Adrenal gland (tissue), 12 donors: Measurements from ENCODE around the gene SLC4A9. TPM values are rescaled to one million over a fixed set of nuclear protein-coding genes. Genes with fewer than 3 reads are reported as not detected.
A peak's percentile ranks its signal among the peaks of the same experiment; 100 is the strongest.
"Not testable (repeated sequence)": the region's sequence is repeated elsewhere in the genome, so short reads cannot be mapped to it uniquely, and the experiment has no call there.

ENCODE experiments used
- DNase-seq, 7 donors: peaks; one replicate each; pipeline ENCODE4 v3.0.0-alpha.2; 2019 to 2020
- H3K27ac ChIP-seq, 5 donors: fragments of 200-600 bp; sonication (generic) in 4 of 5; 1 replicate in 3 of 5; 2 replicates in 2 of 5; pipeline versions ENCODE4 v1.5.1 to v1.8.0; 2016 to 2020; ENCODE audit warnings: mild to moderate bottlenecking in 1 of 5
- H3K27me3 ChIP-seq: fragments of 200-600 bp; 2 replicates; pipeline ENCODE4 v1.8.0; 2021
- H3K36me3 ChIP-seq, 2 donors: fragments of 200-600 bp; replicated peaks in 1 of 2; 1 replicate in 1 of 2; 2 replicates in 1 of 2; pipeline versions ENCODE4 v1.5.1 to v1.8.0; 2018 to 2022
- H3K4me1 ChIP-seq, 2 donors: fragments of 200-600 bp; replicated peaks in 1 of 2; 1 replicate in 1 of 2; 2 replicates in 1 of 2; pipeline versions ENCODE4 v1.5.1 to v1.8.0; 2018 to 2021
- H3K4me3 ChIP-seq, 4 donors: fragments of 200-600 bp; sonication (generic) in 3 of 4; one replicate each; pipeline ENCODE4 v1.5.1; 2016 to 2018
- H3K9me3 ChIP-seq, 3 donors: fragments of 200-600 bp; sonication (generic) in 1 of 3; replicated peaks in 1 of 3; 1 replicate in 2 of 3; 2 replicates in 1 of 3; pipeline versions ENCODE4 v1.5.1 to v1.8.0; 2016 to 2021
- CTCF ChIP-seq, 6 experiments: fragments of 450-650 bp in 4 of 6; fragments of 200-600 bp in 2 of 6; sonication (generic) in 1 of 6; IDR thresholded peaks; 1 replicate in 5 of 6; 2 replicates in 1 of 6; pipeline versions ENCODE4 v1.5.1 to v1.8.0; 2016 to 2021; ENCODE audit warnings: antibody characterized with exemption in 6 of 6, mild to moderate bottlenecking in 2 of 6, moderate library complexity in 1 of 6
- POLR2A ChIP-seq, 2 donors: fragments of 450-650 bp; IDR thresholded peaks; one replicate each; pipeline ENCODE4 v1.6.1; 2017; ENCODE audit warnings: antibody characterized with exemption in 2 of 2, mild to moderate bottlenecking in 2 of 2, moderate library complexity in 1 of 2
- whole genome bisulfite sequencing, 4 donors: extraction: QIAGEN DNeasy Blood & Tissue Kit in 2 of 4; methylation state at CpG; one replicate each; pipeline versions ENCODE4 v1.1.5 to v1.1.7; 2013 to 2017; 5-methylcytosine and 5-hydroxymethylcytosine counted together
- intact Hi-C, 2 donors: fragments of 100-400 bp; cut with DNase I; formaldehyde crosslinking; loops; one replicate each; pipeline versions ENCODE4 v1.14.1 to v1.15.0; 2022 to 2023
- polyA plus RNA-seq, 3 donors: library from polyadenylated mRNA; stranded (reverse); fragments of 200-250 nt in 2 of 3; fragments of 350-450 nt in 1 of 3; fragmentation: Illumina TruSeq in 1 of 3; extraction: RNeasy Lipid Tissue Mini Kit (QIAGEN cat#74804) in 1 of 3; gene quantifications; one replicate each; pipeline ENCODE4 v1.2.3, GENCODE V29; 2013 to 2014
- total RNA-seq, 9 donors: library from RNA; depleted of rRNA in 4 of 9; stranded (reverse); fragments of >200 nt in 4 of 9; fragments of 120-200 nt in 1 of 9; fragmentation: NEBNext Ultra II Directional in 1 of 9; extraction: Animal tissue kit (Norgen Biotek cat#: 25700) in 1 of 9; gene quantifications; one replicate each; pipeline versions ENCODE4 v1.1.0 to v1.2.4, GENCODE V29; 2013 to 2023
- donor health status: healthy with polysubstance abuse.
- donor health status: Bipolar disorder and iron deficiency.
- donor health status: DM: yes; HTN: yes; CAD: no.
- donor health status: DM: no; HTN: no; CAD: no.
- donor health status: DM: no; HTN: no; CAD: no.
- donor health status: DM: yes; HTN: yes; CAD: no.

The SLC4A9 gene
- total and polyA plus RNA-seq, 12 donors: 0.13 to 0.32 TPM; not detected in 10

GRCh38 chr5:140341591-140341990, 18.4 kb upstream of the SLC4A9 start:
- peak in 1 of 7 donors; percentile 67 for DNase-seq
- 81 to 83% (median 83%) methylated on average over 4 to 5 of the region's 5 CpGs; no CpG with 5 or more reads in 1 of the 4 donors for WGBS, 4 donors
- Histone ChIP-seq H3K9me3 (no peaks in the 10 kb centered on the region), H3K27ac (peak overlapping the region in 2 of 5 donors; percentile 58 to 75), H3K36me3 (peaks cover 0 to 7% of the 10 kb centered on the region in 2 donors), H3K4me1 (peaks cover 14 to 18% of the 10 kb centered on the region in 2 donors), H3K27me3 (no peaks in the 10 kb centered on the region), H3K4me3 (no peak overlapping the region)
- intact Hi-C loops: loop anchor here in 1 of 2 donors (10.0 kb wide), 1 partner anchor 267 kb away; no protein-coding TSS in a partner anchor
- no peak for TF ChIP-seq POLR2A (IDR thresholded peaks at IDR 0.05)
- no peak for TF ChIP-seq CTCF (IDR thresholded peaks at IDR 0.05)

GRCh38 chr5:140342287-140342686, 17.7 kb upstream of the SLC4A9 start:
- WGBS, 4 donors: 70 to 75% (median 74%) methylated on average over 6 of the region's 6 CpGs
- no peak overlapping the region for H3K4me3 ChIP-seq
- intact Hi-C loops: loop anchor here in 1 of 2 donors (10.0 kb wide), 1 partner anchor 267 kb away; no protein-coding TSS in a partner anchor

GRCh38 chr5:140342896-140343295, 17.1 kb upstream of the SLC4A9 start:
- no peak for DNase-seq
- TF ChIP-seq POLR2A (IDR thresholded peaks at IDR 0.05): no peak
- TF ChIP-seq CTCF (IDR thresholded peaks at IDR 0.05): no peak
- Histone ChIP-seq H3K9me3 (no peaks in the 10 kb centered on the region), H3K4me3 (no peak overlapping the region), H3K4me1 (peaks cover 19 to 24% of the 10 kb centered on the region in 2 donors), H3K36me3 (peaks cover 0 to 6% of the 10 kb centered on the region in 2 donors), H3K27ac (peak overlapping the region in 2 of 5 donors; percentile 40 to 49), H3K27me3 (no peaks in the 10 kb centered on the region)
- intact Hi-C loops: loop anchor here in 1 of 2 donors (10.0 kb wide), 1 partner anchor 268 kb away; no protein-coding TSS in a partner anchor
- 33 to 73% (median 61%) methylated on average over 1 of the region's 1 CpG for WGBS, 4 donors

More at GRCh38 chr5:140342287-140342686, 17.7 kb upstream of the SLC4A9 start:
- Histone ChIP-seq H3K27ac (peak overlapping the region in 2 of 5 donors; percentile 58 to 75), H3K27me3 (no peaks in the 10 kb centered on the region), H3K4me1 (peaks cover 19 to 24% of the 10 kb centered on the region in 2 donors), H3K36me3 (peaks cover 0 to 7% of the 10 kb centered on the region in 2 donors), H3K9me3 (no peaks in the 10 kb centered on the region)
- TF ChIP-seq POLR2A (IDR thresholded peaks at IDR 0.05): no peak
- DNase-seq: peak in 5 of 7 donors; percentile 35 to 66 (median 47)

GRCh38 chr5:140343849-140344248, 16.1 kb upstream of the SLC4A9 start:
- intact Hi-C loops: loop anchor here in 1 of 2 donors (10.0 kb wide), 1 partner anchor 269 kb away; no protein-coding TSS in a partner anchor
- Histone ChIP-seq H3K27ac (peak overlapping the region in 2 of 5 donors; percentile 30 to 49), H3K4me1 (peaks cover 19 to 24% of the 10 kb centered on the region in 2 donors)
- H3K27me3 ChIP-seq, H3K36me3 ChIP-seq, DNase-seq, H3K9me3 ChIP-seq, H3K4me3 ChIP-seq: not testable (repeated sequence)
- 88 to 94% (median 93%) methylated on average over 8 of the region's 8 CpGs for WGBS, 4 donors

- H3K4me3 ChIP-seq: peak overlapping the region in 1 of 4 donors; percentile 61
- WGBS, 4 donors: 54 to 71% (median 60%) methylated on average over 4 of the region's 4 CpGs
- H3K36me3 ChIP-seq: no peaks in the 10 kb centered on the region
- DNase-seq: peak in 6 of 7 donors; percentile 43 to 73 (median 56)
- H3K27me3 ChIP-seq: no peaks in the 10 kb centered on the region
- peak overlapping the region in 2 of 5 donors; percentile 3 to 30 for H3K27ac ChIP-seq
- peaks cover 19 to 24% of the 10 kb centered on the region in 2 donors for H3K4me1 ChIP-seq
- TF ChIP-seq CTCF (IDR thresholded peaks at IDR 0.05) (no peak), POLR2A (IDR thresholded peaks at IDR 0.05) (no peak)
- H3K9me3 ChIP-seq: no peaks in the 10 kb centered on the region
- intact Hi-C loops: loop anchor here in 1 of 2 donors (5.0 to 10.0 kb wide), 2 partner anchors 103 to 270 kb away; no protein-coding TSS in a partner anchor
Observed at GRCh38 chr5:140344683-140345423, 15.1 kb upstream of the SLC4A9 start.
